OCI-LY1 (cell line): ENCODE results near the gene LIN7B.

ENCODE experiments used
- H2AFZ ChIP-seq: fragments of 200-600 bp; sonication (generic), shearing (Covaris generic); 2 replicates; pipeline ENCODE4 v1.6.0; 2014; ENCODE audit warnings: antibody characterized with exemption, mild to moderate bottlenecking, low read length
- H3F3A ChIP-seq: fragments of 200-600 bp; sonication (generic), shearing (Covaris generic); 2 replicates; pipeline ENCODE4 v1.6.0; 2014; ENCODE audit warnings: mild to moderate bottlenecking, antibody characterized with exemption, low read length, moderate library complexity; ENCODE audit not compliant: insufficient read depth
- H3K27ac ChIP-seq: fragments of 200-600 bp; sonication (generic); 2 replicates; pipeline ENCODE4 v1.5.1; 2014; ENCODE audit warnings: low read length, mixed run types, mild to moderate bottlenecking, low read depth; ENCODE audit not compliant: poor library complexity, severe bottlenecking
- H3K27me3 ChIP-seq: fragments of 200-600 bp; sonication (generic); 2 replicates; pipeline ENCODE4 v1.6.0; 2014; ENCODE audit warnings: antibody characterized with exemption, mild to moderate bottlenecking, low read length, moderate library complexity; ENCODE audit not compliant: insufficient read depth
- H3K36me3 ChIP-seq: fragments of 200-600 bp; sonication (generic); 2 replicates; pipeline ENCODE4 v1.6.1; 2014; ENCODE audit warnings: mild to moderate bottlenecking, antibody characterized with exemption, low read length, moderate library complexity, mixed read lengths; ENCODE audit not compliant: insufficient read depth
- H3K4me1 ChIP-seq: fragments of 200-600 bp; sonication (generic); 2 replicates; pipeline ENCODE4 v1.5.1; 2014; ENCODE audit warnings: mild to moderate bottlenecking, low read length, moderate library complexity; ENCODE audit not compliant: insufficient read depth, severe bottlenecking
- H3K4me2 ChIP-seq: fragments of 200-600 bp; sonication (generic), shearing (Covaris generic); 2 replicates; pipeline ENCODE4 v1.6.1; 2014; ENCODE audit warnings: low read length
- H3K4me3 ChIP-seq: fragments of 200-600 bp; sonication (generic); 2 replicates; pipeline ENCODE4 v1.5.1; 2014; ENCODE audit warnings: low read length, low read depth, mild to moderate bottlenecking, mixed read lengths; ENCODE audit not compliant: poor library complexity, severe bottlenecking
- H3K79me2 ChIP-seq: fragments of 200-600 bp; shearing (Covaris generic); 2 replicates; pipeline ENCODE4 v1.6.1; 2016; ENCODE audit warnings: mixed run types, low read length, mixed read lengths; ENCODE audit not compliant: insufficient read depth
- H3K9ac ChIP-seq: fragments of 200-600 bp; sonication (generic), shearing (Covaris generic); 2 replicates; pipeline ENCODE4 v1.6.1; 2014; ENCODE audit warnings: mild to moderate bottlenecking, low read length, mixed read lengths
- H3K9me2 ChIP-seq: fragments of 200-600 bp; sonication (generic), shearing (Covaris generic); 2 replicates; pipeline ENCODE4 v1.6.1; 2014; ENCODE audit warnings: low read depth, mild to moderate bottlenecking, low read length, mixed read lengths
- H3K9me3 ChIP-seq: fragments of 200-600 bp; shearing (Covaris generic); 2 replicates; pipeline ENCODE4 v1.6.1; 2014; ENCODE audit warnings: low read length, mixed read lengths
- H4K20me1 ChIP-seq: fragments of 200-600 bp; sonication (generic), shearing (Covaris generic); 2 replicates; pipeline ENCODE4 v1.6.0; 2016; ENCODE audit warnings: mild to moderate bottlenecking, low read length; ENCODE audit not compliant: insufficient read depth
- CTCF ChIP-seq: fragments of 200-600 bp; sonication (generic), shearing (Covaris generic); IDR thresholded peaks from 2 replicates; pipeline ENCODE4 v1.5.1; 2017; ENCODE audit warnings: mild to moderate bottlenecking, antibody characterized with exemption, low read length, moderate library complexity, mixed read lengths
- EZH2 ChIP-seq: fragments of 200-600 bp; sonication (generic), shearing (Covaris generic); IDR thresholded peaks from 2 replicates; pipeline ENCODE4 v1.8.0; 2017; ENCODE audit warnings: borderline replicate concordance, mixed run types, mild to moderate bottlenecking, antibody characterized with exemption, low read length, moderate library complexity, mixed read lengths

The LIN7B gene

GRCh38 chr19:49102303-49102702, 11.9 kb upstream of the LIN7B start:
- Histone ChIP-seq H3K9ac (no peak overlapping the region), H3K36me3 (peaks cover 90% of the 10 kb centered on the region), H3K9me2 (no peaks in the 10 kb centered on the region), H3K79me2 (no peaks in the 10 kb centered on the region), H3K4me1 (no peaks in the 10 kb centered on the region), H3K27ac (no peak overlapping the region), H3K4me2 (no peak overlapping the region), H3K4me3 (no peak overlapping the region), H3K27me3 (no peaks in the 10 kb centered on the region), H3K9me3 (no peaks in the 10 kb centered on the region), H2AFZ (no peak overlapping the region), H3F3A (peaks cover 4% of the 10 kb centered on the region; the same call in 1 of the 2 replicates), H4K20me1 (no peaks in the 10 kb centered on the region)
- no peak for TF ChIP-seq CTCF

- H3K27me3 ChIP-seq: no peaks in the 10 kb centered on the region
- H4K20me1 ChIP-seq: no peaks in the 10 kb centered on the region
- no peak overlapping the region for H3K9ac ChIP-seq
- no peak overlapping the region for H3K4me2 ChIP-seq
- H3K36me3 ChIP-seq: peaks cover 91% of the 10 kb centered on the region
- TF ChIP-seq CTCF (no peak), EZH2 (no peak)
- H3K9me3 ChIP-seq: no peaks in the 10 kb centered on the region
- H3K9me2 ChIP-seq: no peaks in the 10 kb centered on the region
- no peak overlapping the region for H3K4me3 ChIP-seq
- no peak overlapping the region for H3K27ac ChIP-seq
- no peaks in the 10 kb centered on the region for H3K4me1 ChIP-seq
- H3F3A ChIP-seq: peaks cover 3% of the 10 kb centered on the region; the same call in 1 of the 2 replicates
- H2AFZ ChIP-seq: no peak overlapping the region
- no peaks in the 10 kb centered on the region for H3K79me2 ChIP-seq
Observed at GRCh38 chr19:49103331-49104085, 10.7 kb upstream of the LIN7B start.

GRCh38 chr19:49104229-49104864, 9.8 kb upstream of the LIN7B start:
- Histone ChIP-seq H2AFZ (no peak overlapping the region), H3K27ac (no peak overlapping the region), H3F3A (peaks cover 3% of the 10 kb centered on the region; the same call in 1 of the 2 replicates), H3K9me2 (no peaks in the 10 kb centered on the region), H3K4me3 (no peak overlapping the region), H3K27me3 (no peaks in the 10 kb centered on the region), H3K4me1 (no peaks in the 10 kb centered on the region), H4K20me1 (no peaks in the 10 kb centered on the region), H3K79me2 (no peaks in the 10 kb centered on the region), H3K9me3 (no peaks in the 10 kb centered on the region), H3K4me2 (no peak overlapping the region), H3K36me3 (peaks cover 91% of the 10 kb centered on the region), H3K9ac (no peak overlapping the region)
- TF ChIP-seq CTCF: no peak
- no peak for TF ChIP-seq EZH2
